Spleen (tissue), 11 donors: ENCODE data around the gene PSMB7. TPM values are rescaled to one million over a fixed set of nuclear protein-coding genes. Genes with fewer than 3 reads are reported as not detected.

Experiments
- DNase-seq: peaks from one replicate; pipeline ENCODE4 v3.0.0-alpha.2; 2020
- H3K27ac ChIP-seq, 8 donors: fragments of 200-600 bp; sonication (generic) in 7 of 8; 1 replicate in 4 of 8; 2 replicates in 4 of 8; pipeline versions ENCODE4 v1.5.0 to v1.8.0; 2016 to 2021; ENCODE audit warnings: inconsistent platforms in 4 of 8, mild to moderate bottlenecking in 4 of 8, moderate library complexity in 1 of 8
- H3K27me3 ChIP-seq, 7 donors: fragments of 200-600 bp; sonication (generic) in 6 of 7; replicated peaks in 1 of 7; 1 replicate in 4 of 7; 2 replicates in 3 of 7; pipeline versions ENCODE4 v1.5.0 to v1.8.0; 2016 to 2021; ENCODE audit warnings: inconsistent platforms in 3 of 7, mild to moderate bottlenecking in 1 of 7
- H3K36me3 ChIP-seq, 6 donors: fragments of 200-600 bp; sonication (generic) in 5 of 6; 1 replicate in 4 of 6; 2 replicates in 2 of 6; pipeline versions ENCODE4 v1.5.0 to v1.8.0; 2016 to 2021; ENCODE audit warnings: inconsistent platforms in 2 of 6
- H3K4me1 ChIP-seq, 6 donors: fragments of 200-600 bp; sonication (generic) in 5 of 6; 1 replicate in 3 of 6; 2 replicates in 3 of 6; pipeline versions ENCODE4 v1.5.0 to v1.8.0; 2016 to 2021; ENCODE audit warnings: inconsistent platforms in 3 of 6
- H3K4me3 ChIP-seq, 8 donors: fragments of 200-600 bp; sonication (generic) in 7 of 8; 1 replicate in 4 of 8; 2 replicates in 4 of 8; pipeline versions ENCODE4 v1.5.0 to v1.8.0; 2016 to 2021; ENCODE audit warnings: inconsistent platforms in 4 of 8, mild to moderate bottlenecking in 4 of 8, moderate library complexity in 2 of 8
- H3K9me3 ChIP-seq, 8 donors: fragments of 200-600 bp; sonication (generic) in 7 of 8; 1 replicate in 4 of 8; 2 replicates in 4 of 8; pipeline versions ENCODE4 v1.5.0 to v1.8.0; 2016 to 2021; ENCODE audit warnings: inconsistent platforms in 4 of 8
- POLR2A ChIP-seq, 3 donors: fragments of 450-650 bp; IDR thresholded peaks; one replicate each; pipeline ENCODE4 v1.5.1; 2017; ENCODE audit warnings: antibody characterized with exemption in 3 of 3, mild to moderate bottlenecking in 1 of 3
- POLR2AphosphoS5 ChIP-seq, 3 donors: sonication (generic); formaldehyde crosslinking; IDR thresholded peaks; one replicate each; pipeline ENCODE4 v1.5.1; 2017; ENCODE audit warnings: antibody characterized with exemption in 3 of 3
- WGBS, 5 donors: extraction: QIAGEN DNeasy Blood & Tissue Kit in 3 of 5; methylation state at CpG; one replicate each; pipeline versions ENCODE4 v1.1.5 to v1.1.7; 2013 to 2018; 5-methylcytosine and 5-hydroxymethylcytosine counted together
- intact Hi-C: fragments of 100-400 bp; cut with DNase I; formaldehyde crosslinking; loops from one replicate; pipeline ENCODE4 v1.15.0; 2023; ENCODE audit warnings: low total_unique reads
- polyA plus RNA-seq, 3 donors: library from polyadenylated mRNA; stranded (reverse); fragments of 200-250 nt; gene quantifications; one replicate each; pipeline ENCODE4 v1.2.1, GENCODE V29; 2013
- total RNA-seq, 7 donors: library from RNA; depleted of rRNA in 3 of 7; stranded (reverse); fragments of >200 nt in 3 of 7; fragmentation: NEBNext Ultra II Directional in 4 of 7; extraction: Animal tissue kit (Norgen Biotek cat#: 25700) in 4 of 7; gene quantifications; one replicate each; pipeline versions ENCODE4 v1.1.0 to v1.2.1, GENCODE V29; 2016 to 2021
- TF ChIP-seq, protein P1 (sequence below), 11 experiments: fragments of 200-600 bp in 7 of 11; fragments of 450-650 bp in 4 of 11; sonication (generic) in 4 of 11; IDR thresholded peaks in 8 of 11; conservative IDR thresholded peaks in 3 of 11; 1 replicate in 7 of 11; 2 replicates in 4 of 11; pipeline versions ENCODE4 v1.4.0 to v1.8.0; 2016 to 2021; ENCODE audit warnings: antibody characterized with exemption in 11 of 11, inconsistent platforms in 4 of 11, mild to moderate bottlenecking in 1 of 11
- donor health status: healthy with polysubstance abuse.
- donor health status: DM: no; HTN: no; CAD: no; lungs with moderate emphysema.
- donor health status: DM: no; HTN: no; CAD: no.
- donor health status: Bipolar disorder and iron deficiency.
- donor health status: healthy.
- donor health status: DM: no; HTN: no; CAD: no.
- donor health status: DM: yes; HTN: yes; CAD: no.

The PSMB7 gene
- total and polyA plus RNA-seq, 10 donors: 71.3 to 143 (median 108) TPM

DNA sequence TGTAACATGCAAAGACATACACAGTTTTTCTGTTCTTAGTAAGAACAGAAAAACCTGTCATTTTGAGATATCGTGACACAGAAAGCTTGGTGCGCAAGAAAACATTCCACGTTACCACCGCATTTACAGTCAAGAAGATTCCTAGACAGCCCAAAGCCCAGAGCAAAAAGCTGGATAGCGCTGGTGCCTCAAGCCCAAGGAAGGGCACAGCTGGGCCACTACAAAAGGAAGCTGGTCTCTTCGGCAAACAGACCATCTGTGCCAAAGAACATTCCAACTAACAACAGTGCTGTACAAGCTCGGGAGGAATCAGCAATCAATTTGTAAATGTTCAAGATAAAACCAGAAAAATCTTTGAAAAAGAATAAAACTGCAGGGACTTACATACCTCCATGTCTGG, 31.0 kb downstream of the PSMB7 start:
- Histone ChIP-seq H3K27me3 (no peaks in the 10 kb centered on the region), H3K36me3 (peaks cover 0 to 59% (median 38%) of the 10 kb centered on the region in 6 donors), H3K4me3 (no peak overlapping the region), H3K9me3 (no peaks in the 10 kb centered on the region), H3K27ac (no peak overlapping the region), H3K4me1 (peaks cover 3 to 67% (median 32%) of the 10 kb centered on the region in 6 donors)
- 85 to 94% (median 91%) methylated on average over 7 of the region's 7 CpGs for WGBS, 5 donors
- intact Hi-C loops: no loop called here
- DNase-seq: no peak
- TF ChIP-seq POLR2A (IDR thresholded peaks at IDR 0.05) (no peak), POLR2AphosphoS5 (IDR thresholded peaks at IDR 0.05) (no peak)
- TF ChIP-seq, protein P1, sequence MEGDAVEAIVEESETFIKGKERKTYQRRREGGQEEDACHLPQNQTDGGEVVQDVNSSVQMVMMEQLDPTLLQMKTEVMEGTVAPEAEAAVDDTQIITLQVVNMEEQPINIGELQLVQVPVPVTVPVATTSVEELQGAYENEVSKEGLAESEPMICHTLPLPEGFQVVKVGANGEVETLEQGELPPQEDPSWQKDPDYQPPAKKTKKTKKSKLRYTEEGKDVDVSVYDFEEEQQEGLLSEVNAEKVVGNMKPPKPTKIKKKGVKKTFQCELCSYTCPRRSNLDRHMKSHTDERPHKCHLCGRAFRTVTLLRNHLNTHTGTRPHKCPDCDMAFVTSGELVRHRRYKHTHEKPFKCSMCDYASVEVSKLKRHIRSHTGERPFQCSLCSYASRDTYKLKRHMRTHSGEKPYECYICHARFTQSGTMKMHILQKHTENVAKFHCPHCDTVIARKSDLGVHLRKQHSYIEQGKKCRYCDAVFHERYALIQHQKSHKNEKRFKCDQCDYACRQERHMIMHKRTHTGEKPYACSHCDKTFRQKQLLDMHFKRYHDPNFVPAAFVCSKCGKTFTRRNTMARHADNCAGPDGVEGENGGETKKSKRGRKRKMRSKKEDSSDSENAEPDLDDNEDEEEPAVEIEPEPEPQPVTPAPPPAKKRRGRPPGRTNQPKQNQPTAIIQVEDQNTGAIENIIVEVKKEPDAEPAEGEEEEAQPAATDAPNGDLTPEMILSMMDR (IDR thresholded peaks at IDR 0.05 in 8 of 11, conservative IDR thresholded peaks at IDR 0.05 in 3 of 11): no peak

DNA sequence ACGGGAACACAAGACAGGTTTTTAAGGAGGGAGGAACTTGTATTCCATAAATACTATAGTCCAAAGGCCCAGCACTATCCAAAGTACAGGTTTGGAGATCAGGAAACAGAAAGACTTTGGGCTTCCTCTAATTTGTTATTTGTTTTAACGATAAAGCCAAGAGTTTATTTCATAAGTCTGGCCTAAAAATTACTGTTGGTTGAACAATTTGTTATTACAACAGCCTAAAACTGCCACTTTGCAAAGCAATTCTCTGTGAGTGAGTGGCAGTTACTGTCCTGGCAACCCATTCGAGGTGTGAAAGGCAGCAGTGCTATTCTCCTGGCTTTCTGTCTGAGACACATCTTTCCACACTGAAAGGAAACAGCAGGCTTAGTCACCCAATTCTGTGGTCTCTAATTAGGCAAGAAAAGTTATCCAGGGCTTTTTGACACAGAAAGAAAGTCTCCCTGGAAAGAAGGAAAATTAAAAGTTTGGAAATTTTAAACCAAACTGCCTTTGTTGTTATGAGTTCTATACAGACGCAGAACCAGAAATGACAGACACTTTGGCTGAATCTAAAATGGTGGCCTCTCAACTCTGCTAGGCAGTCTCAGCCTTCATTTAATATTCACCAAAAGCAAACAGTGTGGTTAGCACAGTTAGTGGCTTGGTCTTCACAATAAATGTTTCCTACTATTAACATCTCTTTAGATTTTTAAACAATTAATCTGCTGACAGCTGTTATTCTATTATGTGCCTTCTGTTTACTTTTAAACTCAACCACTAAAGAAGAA, 33.9 kb downstream of the PSMB7 start:
- intact Hi-C loops: no loop called here
- no peaks in the 10 kb centered on the region for H3K9me3 ChIP-seq
- 45 to 67% (median 54%) methylated on average over 4 of the region's 4 CpGs for WGBS, 5 donors
- peak overlapping the region in 3 of 8 donors; percentile 6 to 46 (median 45) for H3K27ac ChIP-seq
- H3K4me1 ChIP-seq: peaks cover 0 to 63% (median 14%) of the 10 kb centered on the region in 6 donors
- H3K36me3 ChIP-seq: peaks cover 0 to 79% (median 38%) of the 10 kb centered on the region in 6 donors
- H3K4me3 ChIP-seq: no peak overlapping the region
- DNase-seq: no peak
- TF ChIP-seq POLR2AphosphoS5 (IDR thresholded peaks at IDR 0.05) (no peak), POLR2A (IDR thresholded peaks at IDR 0.05) (no peak)
- TF ChIP-seq, protein P1 (IDR thresholded peaks at IDR 0.05 in 8 of 11, conservative IDR thresholded peaks at IDR 0.05 in 3 of 11): no peak
- no peaks in the 10 kb centered on the region for H3K27me3 ChIP-seq

DNA sequence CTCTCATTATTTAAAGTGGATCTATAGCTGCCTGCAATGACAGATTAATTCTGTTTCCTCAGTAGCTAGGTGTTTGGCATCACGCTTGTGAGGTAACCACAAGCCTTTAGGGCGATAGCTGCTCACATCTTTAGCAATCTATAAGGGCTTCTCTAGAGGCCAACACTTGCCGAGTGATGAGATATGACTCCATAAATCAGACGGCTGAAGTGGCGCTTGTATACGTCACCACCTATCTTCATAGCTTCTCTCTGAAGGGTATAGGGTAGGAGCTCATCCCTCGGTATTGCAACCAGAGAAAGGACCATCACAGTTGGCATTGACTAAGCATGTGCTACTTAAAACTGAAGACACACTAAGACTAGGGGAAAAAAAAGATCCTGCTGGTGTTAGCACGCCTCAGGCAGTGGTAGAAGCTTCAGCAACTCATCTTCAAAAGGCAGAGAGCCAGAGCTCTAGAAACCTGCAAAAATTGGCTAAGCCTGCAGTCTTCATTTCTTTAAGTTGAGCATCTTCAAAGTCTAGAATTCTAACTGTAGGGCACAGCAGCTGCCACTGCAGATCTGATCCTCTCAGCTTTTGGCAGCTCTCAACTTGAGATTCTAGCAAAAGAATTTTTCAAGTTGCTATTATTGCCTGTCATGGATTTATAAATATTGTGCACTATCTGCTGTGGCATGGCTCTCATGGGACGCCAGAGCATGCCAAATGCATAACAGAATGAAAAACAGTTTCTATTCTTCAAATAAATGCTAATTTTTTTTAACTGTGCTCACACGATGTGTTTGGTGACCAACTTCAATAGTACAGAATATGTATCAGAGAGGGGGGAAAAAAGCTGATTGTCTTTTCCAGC, 37.5 kb downstream of the PSMB7 start:
- H3K27ac ChIP-seq: no peak overlapping the region
- H3K4me1 ChIP-seq: peaks cover 0 to 55% (median 10%) of the 10 kb centered on the region in 6 donors
- peaks cover 0 to 5% (median 0%) of the 10 kb centered on the region in 8 donors for H3K9me3 ChIP-seq
- TF ChIP-seq POLR2A (IDR thresholded peaks at IDR 0.05) (no peak), POLR2AphosphoS5 (IDR thresholded peaks at IDR 0.05) (no peak)
- TF ChIP-seq, protein P1 (IDR thresholded peaks at IDR 0.05 in 8 of 11, conservative IDR thresholded peaks at IDR 0.05 in 3 of 11): no peak
- peaks cover 0 to 90% (median 24%) of the 10 kb centered on the region in 6 donors for H3K36me3 ChIP-seq
- H3K4me3 ChIP-seq: no peak overlapping the region
- intact Hi-C loops: no loop called here
- no peak for DNase-seq
- no peaks in the 10 kb centered on the region for H3K27me3 ChIP-seq
- 70 to 91% (median 79%) methylated on average over 10 of the region's 10 CpGs for WGBS, 5 donors
